Activated CD4-positive, alpha-beta T cell treated with anti-CD3 and anti-CD28 coated beads, Interleukin-2, amount 10 ng/mL, durations not matched to agents 7 days and 5 days (primary cell): ENCODE results near the gene SYT12. TPM values are rescaled to one million over a fixed set of nuclear protein-coding genes. Genes with fewer than 3 reads are reported as not detected.
"Not testable (repeated sequence)": the region's sequence is repeated elsewhere in the genome, so short reads cannot be mapped to it uniquely, and the experiment has no call there.

Experiments used
- CTCF ChIA-PET: fragments of 350-600 bp; sonication (Branson Sonifier 250); formaldehyde crosslinking; loops from one replicate; lab custom pipeline; 2021; ENCODE audit warnings: antibody characterized with exemption; lab: Charles Lee
- POLR2A ChIA-PET: fragments of 350-600 bp; sonication (Branson Sonifier 250); formaldehyde crosslinking; loops from one replicate; lab custom pipeline; 2021; ENCODE audit warnings: antibody characterized with exemption; lab: Charles Lee
- DNase-seq: peaks from one replicate; pipeline ENCODE4 v3.0.0-alpha.2; 2020
- H3K27ac Mint-ChIP-seq: one replicate; pipeline ENCODE4 v1.8.0; 2021; ENCODE audit warnings: mild to moderate bottlenecking, moderate library complexity, mixed read lengths
- H3K27me3 Mint-ChIP-seq: one replicate; pipeline ENCODE4 v1.8.0; 2021; ENCODE audit warnings: mixed read lengths
- H3K36me3 Mint-ChIP-seq: one replicate; pipeline ENCODE4 v1.8.0; 2021; ENCODE audit warnings: low read depth, mixed read lengths
- H3K4me1 Mint-ChIP-seq: one replicate; pipeline ENCODE4 v1.8.0; 2021; ENCODE audit warnings: mixed read lengths
- H3K4me3 Mint-ChIP-seq: one replicate; pipeline ENCODE4 v1.8.0; 2021; ENCODE audit warnings: mild to moderate bottlenecking, moderate library complexity, mixed read lengths
- H3K9me3 Mint-ChIP-seq: one replicate; pipeline ENCODE4 v1.8.0; 2021; ENCODE audit warnings: mixed read lengths
- total RNA-seq, 2 experiments: library from RNA; stranded (reverse); gene quantifications; one replicate each; pipeline ENCODE4 v1.2.3, GENCODE V29; 2021

The SYT12 gene
- total RNA-seq, 2 experiments from 2014 or later: not detected

- H3K27me3 Mint-ChIP-seq: peaks cover 14% of the 10 kb centered on the region
- peaks cover 2% of the 10 kb centered on the region for H3K9me3 Mint-ChIP-seq
- H3K4me1 Mint-ChIP-seq: peaks cover 5% of the 10 kb centered on the region
- H3K4me3 Mint-ChIP-seq: no peak overlapping the region
- H3K36me3 Mint-ChIP-seq: peaks cover 2% of the 10 kb centered on the region
- ChIA-PET CTCF (interaction anchor here (0.6 kb wide), 1 partner anchor 145 kb away, joined by 3 read pairs; no protein-coding TSS in a partner anchor), POLR2A (no interaction called here)
- H3K27ac Mint-ChIP-seq: no peak overlapping the region
- no peak for DNase-seq
These were observed 39.5 kb upstream of the SYT12 start for GRCh38 chr11:66983275-66983924.

- no peaks in the 10 kb centered on the region for H3K9me3 Mint-ChIP-seq
- no peak overlapping the region for H3K27ac Mint-ChIP-seq
- H3K36me3 Mint-ChIP-seq: no peaks in the 10 kb centered on the region
- peaks cover 5% of the 10 kb centered on the region for H3K4me1 Mint-ChIP-seq
- ChIA-PET POLR2A (no interaction called here), CTCF (interaction anchor here (0.5 to 1.7 kb wide), 4 partner anchors 12 to 307 kb away, joined by 3 to 6 read pairs (median 3); no protein-coding TSS in a partner anchor)
- H3K4me3 Mint-ChIP-seq: no peak overlapping the region
- no peak for DNase-seq
- H3K27me3 Mint-ChIP-seq: peaks cover 15% of the 10 kb centered on the region
These were observed 37.3 kb upstream of the SYT12 start for GRCh38 chr11:66985508-66986177.

- Mint-ChIP-seq H3K4me1 (peaks cover 5% of the 10 kb centered on the region), H3K27ac (peak overlapping the region; percentile 36), H3K27me3 (peaks cover 15% of the 10 kb centered on the region), H3K36me3 (no peaks in the 10 kb centered on the region), H3K9me3 (no peaks in the 10 kb centered on the region), H3K4me3 (no peak overlapping the region)
- CTCF ChIA-PET: interaction anchor here (1.2 to 1.7 kb wide), 3 partner anchors 11 to 308 kb away, joined by 3 to 6 read pairs (median 3); no protein-coding TSS in a partner anchor
- no peak for DNase-seq
- POLR2A ChIA-PET: no interaction called here
These were observed 36.8 kb upstream of the SYT12 start for GRCh38 chr11:66986178-66986545.

GRCh38 chr11:66987158-66987620 is 35.7 kb upstream of the SYT12 start:
- peaks cover 2% of the 10 kb centered on the region for H3K4me1 Mint-ChIP-seq
- H3K36me3 Mint-ChIP-seq: no peaks in the 10 kb centered on the region
- peaks cover 16% of the 10 kb centered on the region for H3K27me3 Mint-ChIP-seq
- CTCF ChIA-PET: interaction anchor here (0.6 to 1.7 kb wide), 2 partner anchors 10 to 309 kb away, joined by 3 read pairs; no protein-coding TSS in a partner anchor
- H3K27ac Mint-ChIP-seq: no peak overlapping the region
- POLR2A ChIA-PET: no interaction called here
- no peak overlapping the region for H3K4me3 Mint-ChIP-seq
- no peak for DNase-seq
- H3K9me3 Mint-ChIP-seq: no peaks in the 10 kb centered on the region

- POLR2A ChIA-PET: no interaction called here
- DNase-seq: no peak
- H3K9me3 Mint-ChIP-seq: no peaks in the 10 kb centered on the region
- peaks cover 10% of the 10 kb centered on the region for H3K27me3 Mint-ChIP-seq
- no peak overlapping the region for H3K4me3 Mint-ChIP-seq
- H3K36me3 Mint-ChIP-seq: no peaks in the 10 kb centered on the region
- H3K4me1 Mint-ChIP-seq: no peaks in the 10 kb centered on the region
- CTCF ChIA-PET: no interaction called here
- H3K27ac Mint-ChIP-seq: no peak overlapping the region
These were observed 34.9 kb upstream of the SYT12 start for GRCh38 chr11:66987924-66988637.

GRCh38 chr11:66988741-66989140 is 34.2 kb upstream of the SYT12 start:
- CTCF ChIA-PET, H3K9me3 Mint-ChIP-seq, H3K4me3 Mint-ChIP-seq, DNase-seq, H3K36me3 Mint-ChIP-seq, POLR2A ChIA-PET, H3K4me1 Mint-ChIP-seq, H3K27ac Mint-ChIP-seq: not testable (repeated sequence)
- peaks cover 12% of the 10 kb centered on the region for H3K27me3 Mint-ChIP-seq

- POLR2A ChIA-PET, H3K27ac Mint-ChIP-seq, H3K9me3 Mint-ChIP-seq, CTCF ChIA-PET, H3K4me1 Mint-ChIP-seq, DNase-seq, H3K36me3 Mint-ChIP-seq, H3K4me3 Mint-ChIP-seq: not testable (repeated sequence)
- peaks cover 12% of the 10 kb centered on the region for H3K27me3 Mint-ChIP-seq
These were observed 33.6 kb upstream of the SYT12 start for GRCh38 chr11:66989360-66989759.

GRCh38 chr11:66992041-66992440 is 30.9 kb upstream of the SYT12 start:
- ChIA-PET CTCF (interaction anchor here (0.6 kb wide), 2 partner anchors 279 to 1895 kb away, joined by 3 to 4 read pairs; no protein-coding TSS in a partner anchor), POLR2A (no interaction called here)
- Mint-ChIP-seq H3K27me3 (peaks cover 8% of the 10 kb centered on the region), H3K4me3 (no peak overlapping the region), H3K27ac (no peak overlapping the region), H3K4me1 (no peaks in the 10 kb centered on the region), H3K9me3 (no peaks in the 10 kb centered on the region), H3K36me3 (no peaks in the 10 kb centered on the region)
- DNase-seq: no peak

GRCh38 chr11:66996609-66997273 is 26.2 kb upstream of the SYT12 start:
- H3K27ac Mint-ChIP-seq: no peak overlapping the region
- peaks cover 9% of the 10 kb centered on the region for H3K27me3 Mint-ChIP-seq
- no peaks in the 10 kb centered on the region for H3K36me3 Mint-ChIP-seq
- ChIA-PET POLR2A (no interaction called here), CTCF (interaction anchor here (1.0 to 1.5 kb wide), 2 partner anchors 11 to 32 kb away, joined by 3 read pairs; no protein-coding TSS in a partner anchor)
- no peak for DNase-seq
- no peak overlapping the region for H3K4me3 Mint-ChIP-seq
- H3K4me1 Mint-ChIP-seq: no peaks in the 10 kb centered on the region
- H3K9me3 Mint-ChIP-seq: no peaks in the 10 kb centered on the region

GRCh38 chr11:66999555-66999954 is 23.4 kb upstream of the SYT12 start:
- ChIA-PET POLR2A (no interaction called here), CTCF (no interaction called here)
- peaks cover 4% of the 10 kb centered on the region for H3K27me3 Mint-ChIP-seq
- no peaks in the 10 kb centered on the region for H3K36me3 Mint-ChIP-seq
- H3K4me3 Mint-ChIP-seq: no peak overlapping the region
- no peaks in the 10 kb centered on the region for H3K9me3 Mint-ChIP-seq
- no peak for DNase-seq
- H3K27ac Mint-ChIP-seq: no peak overlapping the region
- H3K4me1 Mint-ChIP-seq: no peaks in the 10 kb centered on the region

GRCh38 chr11:67001332-67001731 is 21.6 kb upstream of the SYT12 start:
- Mint-ChIP-seq H3K36me3 (no peaks in the 10 kb centered on the region), H3K27ac (no peak overlapping the region), H3K27me3 (peaks cover 4% of the 10 kb centered on the region), H3K4me3 (no peak overlapping the region), H3K9me3 (no peaks in the 10 kb centered on the region), H3K4me1 (peaks cover 1% of the 10 kb centered on the region)
- CTCF ChIA-PET: interaction anchor here (0.9 to 1.5 kb wide), 2 partner anchors 11 to 13 kb away, joined by 3 read pairs; no protein-coding TSS in a partner anchor
- POLR2A ChIA-PET: no interaction called here
- no peak for DNase-seq

GRCh38 chr11:67002297-67002913 is 20.5 kb upstream of the SYT12 start:
- ChIA-PET POLR2A (no interaction called here), CTCF (interaction anchor here (0.5 to 1.5 kb wide), 3 partner anchors 10 to 22 kb away, joined by 3 read pairs; no protein-coding TSS in a partner anchor)
- H3K36me3 Mint-ChIP-seq: no peaks in the 10 kb centered on the region
- no peak overlapping the region for H3K4me3 Mint-ChIP-seq
- peaks cover 2% of the 10 kb centered on the region for H3K4me1 Mint-ChIP-seq
- no peaks in the 10 kb centered on the region for H3K9me3 Mint-ChIP-seq
- no peak overlapping the region for H3K27ac Mint-ChIP-seq
- H3K27me3 Mint-ChIP-seq: peaks cover 2% of the 10 kb centered on the region
- no peak for DNase-seq
